HL-60/S4 (cell line): ENCODE results near the gene BCL2L14.

Source experiments
- in situ Hi-C: fragments of 300-500 bp; cut with MboI; formaldehyde crosslinking; loops from 2 replicates; pipeline ENCODE4 v1.14.3; 2022; ENCODE audit warnings: low sequenced_read_pairs

The BCL2L14 gene, protein sequence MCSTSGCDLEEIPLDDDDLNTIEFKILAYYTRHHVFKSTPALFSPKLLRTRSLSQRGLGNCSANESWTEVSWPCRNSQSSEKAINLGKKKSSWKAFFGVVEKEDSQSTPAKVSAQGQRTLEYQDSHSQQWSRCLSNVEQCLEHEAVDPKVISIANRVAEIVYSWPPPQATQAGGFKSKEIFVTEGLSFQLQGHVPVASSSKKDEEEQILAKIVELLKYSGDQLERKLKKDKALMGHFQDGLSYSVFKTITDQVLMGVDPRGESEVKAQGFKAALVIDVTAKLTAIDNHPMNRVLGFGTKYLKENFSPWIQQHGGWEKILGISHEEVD

DNA sequence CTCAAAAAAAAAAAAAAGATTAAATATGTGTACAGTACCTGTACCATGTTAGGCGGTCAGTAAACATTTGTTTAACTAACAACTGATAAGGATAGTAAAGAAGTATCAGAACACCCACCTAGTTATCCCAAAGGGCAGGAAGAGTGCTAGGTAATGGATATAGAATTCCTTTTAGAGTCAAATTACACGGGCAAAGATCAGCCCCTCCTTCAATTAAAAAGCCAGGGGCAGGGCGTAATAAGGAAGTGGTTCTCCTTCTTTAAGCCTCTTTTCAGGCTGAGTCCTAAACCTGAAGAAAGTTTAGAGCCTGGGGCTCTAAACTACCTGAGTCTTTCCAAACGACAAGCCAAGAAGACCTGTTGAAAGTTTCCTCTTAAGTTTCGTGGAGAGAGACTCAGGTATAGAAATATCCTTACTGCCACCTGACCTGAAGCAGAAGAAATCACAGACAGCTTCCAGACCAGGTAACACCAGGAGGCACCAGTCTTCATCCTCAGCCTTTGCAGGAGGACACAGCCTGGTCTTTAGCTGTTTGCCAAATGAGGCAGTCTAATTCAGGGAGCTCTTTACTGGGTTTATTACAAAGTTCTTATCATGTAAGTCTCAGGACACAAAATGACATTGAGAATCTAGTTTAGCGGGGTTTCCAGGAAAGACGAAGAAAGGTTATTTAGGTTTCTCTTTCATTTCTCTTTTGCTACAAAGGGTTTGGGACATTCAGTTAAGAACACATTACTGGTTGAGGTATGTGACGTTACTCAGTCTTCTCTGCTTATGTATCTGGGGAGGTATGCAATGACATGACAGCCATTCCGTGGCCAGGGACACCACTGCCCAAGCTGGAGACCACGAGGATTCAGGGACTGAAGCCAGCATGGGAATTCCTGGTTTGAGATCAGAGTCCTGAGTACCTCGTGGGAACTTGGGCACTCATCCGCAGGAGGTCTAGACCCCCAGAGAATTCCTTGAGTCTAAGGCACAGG is at the start of gene BCL2L14:
BCL2L14 (plus strand) TSS at position 266 of the 983 bp plus-strand sequence. CDS start 8,367 bp downstream, outside the sequence.
- in situ Hi-C loops, result no loop called here

GRCh38 chr12:12022306-12022936 is 48.3 kb upstream of the BCL2L14 start:
- in situ Hi-C loops, result loop anchor here (10.0 kb wide), 1 partner anchor 438 kb away; no protein-coding TSS in a partner anchor

DNA sequence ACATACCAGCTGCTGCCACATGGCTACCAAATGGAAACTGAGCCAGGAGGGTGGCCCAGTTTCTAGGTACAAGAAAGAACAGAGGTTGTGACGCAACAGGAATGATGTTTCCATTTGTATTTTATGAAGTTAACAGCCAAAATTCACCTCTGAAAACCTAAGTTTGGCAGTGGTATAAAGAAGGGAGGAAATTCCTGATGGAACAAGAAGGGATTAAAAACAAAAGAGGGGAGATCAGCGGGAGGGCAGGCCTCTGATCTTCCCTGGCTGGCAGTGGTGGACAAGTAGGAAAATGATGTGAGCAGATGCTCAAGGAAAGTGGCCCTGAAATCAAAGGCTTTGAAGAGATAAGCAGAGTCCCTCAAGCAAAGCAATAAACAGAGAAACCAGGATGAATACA is 47.3 kb upstream of the BCL2L14 start:
- in situ Hi-C loops, result loop anchor here (10.0 kb wide), 1 partner anchor 439 kb away; no protein-coding TSS in a partner anchor

- in situ Hi-C loops, result loop anchor here (10.0 to 25.0 kb wide), 2 partner anchors 440 to 687 kb away; partner anchors contain the start of gene CDKN1B
Measured at GRCh38 chr12:12024911-12025682, 45.6 kb upstream of the BCL2L14 start.

DNA sequence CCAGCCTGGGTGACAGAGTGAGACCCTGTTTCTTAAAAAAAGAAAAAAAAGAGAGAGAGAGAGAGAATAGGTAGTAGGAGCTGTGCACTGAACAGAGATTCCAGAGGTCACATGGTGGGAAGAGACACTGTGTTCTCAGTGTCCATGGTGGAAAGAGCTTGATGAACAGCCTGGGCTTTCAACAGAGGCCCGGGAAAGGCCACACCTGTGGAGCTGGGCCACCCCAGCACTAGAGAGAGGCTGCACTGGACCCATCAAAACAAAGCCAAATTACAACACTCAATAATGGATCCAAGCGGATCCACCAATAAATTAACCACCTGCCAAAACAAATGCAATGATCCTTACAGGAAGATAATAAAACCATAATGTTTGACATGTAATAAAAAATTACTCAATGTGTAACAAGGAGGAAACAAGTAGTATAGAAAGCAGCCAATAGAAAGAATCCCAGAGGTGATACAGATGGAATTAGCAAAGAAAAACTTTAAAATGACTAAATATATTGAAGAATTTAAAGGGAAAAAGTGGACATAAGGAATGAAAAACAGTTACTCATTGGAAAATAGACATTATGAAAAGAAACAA is 44.8 kb upstream of the BCL2L14 start:
- in situ Hi-C loops, result loop anchor here (10.0 to 25.0 kb wide), 2 partner anchors 441 to 686 kb away; partner anchors contain the start of gene CDKN1B

GRCh38 chr12:12028668-12029402 is 41.9 kb upstream of the BCL2L14 start:
- in situ Hi-C loops, result loop anchor here (10.0 to 25.0 kb wide), 2 partner anchors 444 to 683 kb away; partner anchors contain the start of gene CDKN1B

DNA sequence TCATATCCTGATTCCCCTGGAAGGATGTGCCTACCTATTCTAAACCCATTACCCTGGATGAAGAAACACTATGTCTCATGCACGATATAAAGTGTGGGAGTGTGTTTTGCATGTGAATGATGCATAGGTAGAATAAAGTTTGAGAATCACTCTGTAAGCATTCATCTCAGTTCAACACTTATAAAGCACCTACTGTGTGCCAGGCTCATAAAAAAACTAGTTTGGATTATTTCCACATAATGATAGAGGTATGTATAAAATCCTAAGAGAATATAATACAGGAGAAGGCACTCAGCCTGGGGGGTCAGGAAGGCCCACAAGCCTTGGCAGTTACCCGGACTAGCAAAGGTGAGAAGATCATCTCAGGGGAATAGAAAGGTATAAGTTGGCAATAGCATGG is 41.1 kb upstream of the BCL2L14 start:
- in situ Hi-C loops, result loop anchor here (10.0 to 25.0 kb wide), 2 partner anchors 445 to 683 kb away; partner anchors contain the start of gene CDKN1B

- in situ Hi-C loops, result loop anchor here (25.0 kb wide), 1 partner anchor 680 kb away; the partner anchor contains the start of gene CDKN1B
Measured at GRCh38 chr12:12032260-12032791, 38.4 kb upstream of the BCL2L14 start.

GRCh38 chr12:12032851-12033797 is 37.6 kb upstream of the BCL2L14 start:
- in situ Hi-C loops, result loop anchor here (25.0 kb wide), 1 partner anchor 679 kb away; the partner anchor contains the start of gene CDKN1B

GRCh38 chr12:12033824-12034223 is 36.9 kb upstream of the BCL2L14 start:
- in situ Hi-C loops, result loop anchor here (25.0 kb wide), 1 partner anchor 678 kb away; the partner anchor contains the start of gene CDKN1B

DNA sequence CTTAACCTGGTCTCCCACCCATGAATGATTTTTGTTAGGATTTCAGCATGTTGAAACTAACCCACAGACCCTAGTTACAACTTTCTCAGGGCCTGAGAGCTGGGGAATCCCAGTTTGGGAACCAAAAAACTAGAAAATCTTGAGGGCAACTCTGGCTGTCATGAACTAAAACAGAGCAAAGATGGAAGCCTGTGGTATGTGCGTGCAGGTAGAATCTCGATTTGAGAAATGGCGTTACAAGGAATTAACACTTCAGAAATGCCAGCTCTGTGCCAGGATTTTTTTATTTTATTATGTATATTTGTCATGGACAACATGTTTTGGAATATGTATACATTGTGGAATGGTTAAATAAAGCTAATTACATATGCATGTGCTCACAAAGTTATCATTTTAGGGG is 36.4 kb upstream of the BCL2L14 start:
- in situ Hi-C loops, result loop anchor here (25.0 kb wide), 1 partner anchor 678 kb away; the partner anchor contains the start of gene CDKN1B

DNA sequence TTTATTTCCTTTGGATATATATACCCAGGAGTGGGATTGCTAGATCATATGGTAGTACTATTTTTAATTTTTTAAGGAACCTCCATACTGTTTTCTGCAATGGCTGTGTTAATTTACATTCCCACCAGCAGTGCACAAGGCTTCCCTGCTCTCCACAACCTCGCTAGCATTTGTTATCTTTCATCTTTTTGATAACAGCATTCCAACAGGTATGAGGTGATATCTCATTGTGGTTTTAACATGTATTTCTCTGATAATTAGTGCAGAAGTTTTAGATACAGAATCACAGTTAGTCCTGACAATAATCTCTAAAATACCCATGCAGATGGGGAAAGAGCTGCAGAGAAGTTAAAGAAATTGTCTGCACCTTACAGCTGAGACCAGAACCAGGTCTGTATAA is 35.5 kb upstream of the BCL2L14 start:
- in situ Hi-C loops, result loop anchor here (25.0 kb wide), 1 partner anchor 677 kb away; the partner anchor contains the start of gene CDKN1B

- in situ Hi-C loops, result loop anchor here (25.0 kb wide), 1 partner anchor 675 kb away; the partner anchor contains the start of gene CDKN1B
Measured at GRCh38 chr12:12036901-12037300, 33.8 kb upstream of the BCL2L14 start.

DNA sequence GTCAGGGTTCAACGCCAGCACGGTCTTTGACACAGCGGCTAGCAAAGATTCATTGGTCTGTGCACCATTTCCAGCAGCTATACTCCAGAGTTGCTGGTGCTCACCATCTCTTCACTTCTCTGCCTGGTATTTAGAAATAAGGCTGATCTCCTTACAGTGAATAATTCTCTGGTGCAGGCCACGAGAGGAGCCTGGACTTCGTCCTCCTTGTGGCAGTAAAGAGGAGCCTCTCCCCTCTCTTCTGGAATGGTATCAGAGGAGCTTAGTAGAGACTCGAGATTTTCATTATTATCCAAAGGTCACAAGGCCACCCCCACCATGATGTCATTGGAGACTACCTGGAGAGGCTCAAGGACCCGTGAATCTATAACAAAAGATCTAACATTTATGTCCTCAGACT is 30.8 kb upstream of the BCL2L14 start:
- in situ Hi-C loops, result loop anchor here (10.0 to 25.0 kb wide), 2 partner anchors 485 to 672 kb away; partner anchors contain the start of gene CDKN1B

DNA sequence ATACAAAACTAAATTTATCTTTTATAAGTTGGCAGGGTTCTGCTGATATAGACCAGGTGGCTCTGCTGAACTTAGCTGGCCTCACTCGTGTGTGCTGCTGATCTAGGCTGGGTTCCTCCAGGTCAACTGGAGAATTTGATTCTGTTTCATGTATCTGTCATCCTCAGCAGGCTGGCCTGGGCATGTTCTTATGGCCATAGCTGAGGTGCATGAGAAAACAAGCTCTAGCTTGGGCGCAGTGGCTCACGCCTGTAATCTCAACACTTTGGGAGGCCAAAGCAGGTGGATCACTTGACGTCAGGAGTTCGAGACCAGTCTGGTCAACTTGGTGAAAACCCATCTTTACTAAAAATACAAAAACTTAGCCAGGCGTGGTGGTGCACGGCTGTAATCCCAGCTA is 24.3 kb upstream of the BCL2L14 start:
- in situ Hi-C loops, result loop anchor here (10.0 to 25.0 kb wide), 2 partner anchors 492 to 666 kb away; partner anchors contain the start of gene CDKN1B

GRCh38 chr12:12047682-12048081 is 23.1 kb upstream of the BCL2L14 start:
- in situ Hi-C loops, result loop anchor here (10.0 to 25.0 kb wide), 2 partner anchors 493 to 665 kb away; partner anchors contain the start of gene CDKN1B

GRCh38 chr12:12048266-12048665 is 22.5 kb upstream of the BCL2L14 start:
- in situ Hi-C loops, result loop anchor here (10.0 to 25.0 kb wide), 2 partner anchors 493 to 664 kb away; partner anchors contain the start of gene CDKN1B
